Activated T-helper 1 cell treated with Interleukin-2 at 50 U/mL for 16 hours (primary cell): ENCODE results near the gene C10orf71.

Source experiments
- DNase-seq: peaks from one replicate; pipeline ENCODE4 v3.0.0-alpha.2; 2020; ENCODE audit warnings: low read depth

Gene C10orf71

DNA sequence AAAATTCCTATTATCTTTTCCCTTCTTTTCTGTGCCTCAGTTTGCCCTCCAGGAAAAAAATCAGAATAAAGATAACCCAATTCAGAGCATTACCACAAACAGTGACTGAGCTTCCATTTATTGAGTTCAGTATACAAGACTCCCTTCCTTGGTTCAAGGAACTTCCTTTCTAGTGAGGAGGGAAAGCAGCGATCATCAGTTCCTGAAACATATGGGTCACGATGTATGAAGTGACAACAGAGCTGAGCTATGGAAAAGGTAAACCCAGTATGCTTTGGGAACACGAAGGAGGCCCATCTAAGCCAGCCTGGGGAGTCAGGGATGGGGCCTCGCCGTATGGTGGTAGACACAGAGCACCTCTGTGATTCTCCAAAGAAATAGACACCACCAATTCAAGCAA, 15.8 kb downstream of the C10orf71 start:
- no peak for DNase-seq

GRCh38 chr10:49318028-49318427, 19.1 kb downstream of the C10orf71 start:
- DNase-seq = no peak

DNA sequence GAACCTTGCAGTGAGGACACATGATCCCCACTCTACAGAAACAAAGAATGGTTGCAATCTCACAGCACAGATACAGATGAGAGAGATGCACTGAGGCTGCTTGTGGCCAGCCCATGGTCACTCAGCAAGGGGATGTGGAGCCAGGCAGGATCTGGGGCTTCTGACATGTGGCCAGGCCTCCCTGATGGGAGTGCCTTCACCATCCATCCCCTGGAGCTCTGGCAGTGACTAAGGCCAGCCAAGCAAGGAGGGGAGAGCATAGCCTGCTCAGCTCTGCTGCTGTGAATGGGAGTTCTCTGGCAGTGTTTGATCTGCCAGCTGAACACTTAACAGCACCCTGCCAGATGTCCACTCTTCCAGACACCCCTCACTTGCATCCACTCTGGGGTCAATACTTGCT, 19.8 kb downstream of the C10orf71 start:
- no peak for DNase-seq

DNA sequence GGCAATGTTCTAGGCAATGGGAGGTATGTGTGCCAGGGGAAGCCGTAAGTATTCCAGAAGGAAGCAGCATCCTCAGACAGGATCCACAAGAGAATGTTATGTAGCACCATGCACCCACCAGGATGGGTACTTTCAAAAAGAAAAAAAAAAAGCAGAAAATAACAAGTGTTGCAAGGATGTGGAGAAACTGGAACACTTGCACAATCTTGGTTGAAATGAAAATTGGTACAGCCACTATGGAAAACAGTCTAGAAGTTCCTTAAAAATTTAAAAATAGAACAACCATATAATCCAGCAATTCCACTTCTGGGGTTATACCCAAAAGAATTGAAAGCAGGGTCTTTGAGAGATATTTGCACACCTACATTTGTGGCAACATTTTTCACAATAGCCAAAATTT, 20.2 kb downstream of the C10orf71 start:
- DNase-seq = no peak

DNA sequence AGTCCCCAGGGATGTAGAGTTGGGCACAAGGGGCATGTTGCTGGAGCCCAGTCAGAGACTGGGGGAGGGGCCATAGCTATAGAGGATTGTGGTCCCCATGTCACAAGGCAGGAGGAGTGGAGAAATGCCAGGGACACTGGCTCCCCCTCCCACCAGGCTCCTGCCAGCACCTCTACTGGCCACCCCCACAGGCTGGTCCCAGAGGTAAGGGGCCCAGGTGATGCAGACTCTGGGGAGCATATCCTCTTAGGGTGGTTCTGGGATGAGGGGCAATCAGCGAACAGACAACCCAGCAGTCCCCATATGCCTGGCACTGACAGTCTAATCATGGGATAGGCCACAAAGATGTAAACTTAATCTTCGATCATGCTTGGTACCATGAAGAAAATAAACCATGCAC, 21.2 kb downstream of the C10orf71 start:
- no peak for DNase-seq

DNA sequence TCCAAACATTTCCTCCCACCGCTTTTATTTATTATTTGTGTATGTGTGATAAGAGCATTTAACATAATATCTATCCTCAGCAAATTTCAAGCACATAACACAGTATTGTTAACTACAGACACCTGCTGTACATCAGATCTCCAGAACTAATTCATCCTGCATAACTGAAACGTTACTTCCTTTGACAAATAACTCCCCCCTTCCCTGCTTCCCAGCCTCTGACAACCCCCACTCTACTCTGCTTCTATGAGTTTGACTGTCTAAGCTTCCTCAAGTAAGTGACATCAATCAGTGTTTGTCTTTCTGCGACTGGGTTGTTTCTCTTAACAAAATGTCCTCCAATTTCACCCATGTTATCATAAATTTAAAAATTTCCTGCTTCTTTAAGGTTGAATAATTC, 22.1 kb downstream of the C10orf71 start:
- DNase-seq = no peak

DNA sequence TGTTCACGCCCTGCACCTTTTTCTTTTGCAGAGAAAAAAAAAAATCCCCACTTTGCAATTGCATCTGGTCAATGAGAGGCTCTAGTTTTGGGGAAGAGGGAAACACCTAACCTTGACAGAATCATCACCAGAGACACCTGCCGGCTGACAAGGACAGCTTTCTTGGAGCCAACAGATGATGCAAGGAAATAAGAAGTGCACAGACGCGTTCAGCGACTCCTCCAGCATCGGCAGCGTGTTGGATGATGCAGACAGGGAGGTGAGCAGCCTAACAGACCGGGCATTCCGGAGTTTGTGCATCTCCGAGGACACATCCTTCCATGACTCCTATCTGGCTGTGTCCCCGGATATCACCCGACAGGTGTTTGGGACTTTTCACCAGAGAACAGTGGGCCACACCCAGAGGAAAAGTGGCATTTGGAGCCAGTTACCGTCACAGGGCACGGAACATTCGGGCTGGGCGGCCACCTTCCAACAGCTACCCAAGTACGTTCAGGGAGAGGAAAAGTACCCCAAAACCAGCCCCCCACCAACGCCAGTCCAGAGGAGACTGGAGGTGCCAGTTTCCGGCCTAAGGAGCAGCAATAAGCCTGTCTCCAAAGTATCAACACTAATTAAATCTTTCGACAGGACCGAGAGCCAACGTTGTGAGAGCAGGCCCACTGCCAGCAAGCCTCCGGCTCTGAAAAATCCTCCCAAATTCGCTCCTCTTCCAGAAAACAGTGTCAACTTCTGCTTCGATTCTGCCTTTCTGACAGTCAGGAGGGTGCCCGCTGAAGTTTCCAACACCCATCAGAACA, 23.6 kb downstream of the C10orf71 start:
- no peak for DNase-seq

DNA sequence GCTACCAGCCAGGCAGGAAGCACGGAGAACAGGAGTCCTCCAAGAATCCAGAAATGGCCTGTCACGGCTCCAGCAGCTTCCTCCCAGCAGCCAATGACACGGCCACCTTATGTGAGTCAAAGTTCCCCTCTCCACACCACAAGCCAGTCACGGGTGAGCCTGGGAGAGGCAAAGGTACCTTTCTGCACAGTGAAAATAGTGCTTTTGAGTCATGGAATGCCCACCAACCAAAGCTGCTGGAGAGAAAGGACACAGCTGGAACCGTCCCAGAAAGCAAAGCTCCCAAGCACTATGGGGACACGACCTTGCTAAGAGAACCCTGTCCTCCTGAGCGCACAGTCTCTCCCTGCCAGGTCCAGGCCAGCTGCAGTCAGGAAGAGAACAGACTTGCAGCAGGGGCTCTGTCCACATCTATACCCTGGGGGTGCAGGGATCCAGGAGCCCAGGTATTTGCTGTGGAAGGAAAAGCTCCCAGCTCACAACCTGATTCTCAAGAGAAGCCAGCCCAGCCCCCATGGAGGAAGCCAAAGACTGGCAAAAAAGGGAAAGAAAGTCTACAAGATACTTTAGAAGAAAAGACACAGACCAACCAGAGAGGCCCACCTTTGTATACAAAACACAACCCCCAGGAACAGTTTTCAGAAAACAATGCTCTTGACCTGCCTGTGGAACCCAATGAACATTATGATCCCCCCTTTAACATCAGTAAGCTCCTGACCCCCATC, 24.4 kb downstream of the C10orf71 start:
- no peak for DNase-seq

GRCh38 chr10:49323896-49324270, 24.9 kb downstream of the C10orf71 start:
- no peak for DNase-seq

- DNase-seq = no peak
Measured at GRCh38 chr10:49324711-49325110, 25.7 kb downstream of the C10orf71 start.

DNA sequence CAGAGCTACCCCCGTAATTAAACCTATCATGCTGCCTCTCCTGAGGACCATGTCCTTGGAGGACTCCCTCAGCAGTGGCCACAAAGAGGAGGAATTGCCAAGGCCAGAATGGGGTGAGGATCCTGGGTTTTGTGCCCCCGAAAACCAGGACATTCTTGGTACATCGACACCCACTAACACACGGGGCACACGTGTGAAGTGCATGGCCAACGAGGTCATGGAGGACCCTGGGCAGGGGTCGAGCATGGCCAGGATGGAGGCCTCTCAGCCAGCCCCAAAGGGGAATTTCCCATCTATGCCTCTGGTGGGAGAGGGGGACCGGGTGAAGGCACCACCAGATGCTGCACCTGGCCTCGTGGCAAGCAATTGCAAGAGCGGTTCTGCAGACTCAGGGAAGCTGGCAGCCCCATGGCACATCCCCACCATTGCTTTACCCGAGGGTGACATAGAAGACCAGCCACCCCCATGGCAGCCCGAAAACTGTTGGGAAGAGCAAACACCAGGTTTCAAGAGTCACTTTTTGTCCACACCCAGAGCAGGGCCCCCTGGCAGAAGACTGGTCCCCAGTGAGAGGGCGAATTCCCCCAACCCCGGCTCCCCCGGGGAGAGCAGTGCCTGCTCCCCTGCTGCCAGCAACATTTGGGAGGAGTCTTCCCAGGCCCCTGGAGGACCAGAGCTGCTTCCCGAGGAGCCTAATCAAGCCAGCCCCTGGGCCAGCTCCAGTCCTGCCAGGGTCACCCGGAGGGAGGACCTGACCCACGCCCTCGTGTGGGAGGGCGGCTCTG, 26.4 kb downstream of the C10orf71 start:
- no peak for DNase-seq

DNA sequence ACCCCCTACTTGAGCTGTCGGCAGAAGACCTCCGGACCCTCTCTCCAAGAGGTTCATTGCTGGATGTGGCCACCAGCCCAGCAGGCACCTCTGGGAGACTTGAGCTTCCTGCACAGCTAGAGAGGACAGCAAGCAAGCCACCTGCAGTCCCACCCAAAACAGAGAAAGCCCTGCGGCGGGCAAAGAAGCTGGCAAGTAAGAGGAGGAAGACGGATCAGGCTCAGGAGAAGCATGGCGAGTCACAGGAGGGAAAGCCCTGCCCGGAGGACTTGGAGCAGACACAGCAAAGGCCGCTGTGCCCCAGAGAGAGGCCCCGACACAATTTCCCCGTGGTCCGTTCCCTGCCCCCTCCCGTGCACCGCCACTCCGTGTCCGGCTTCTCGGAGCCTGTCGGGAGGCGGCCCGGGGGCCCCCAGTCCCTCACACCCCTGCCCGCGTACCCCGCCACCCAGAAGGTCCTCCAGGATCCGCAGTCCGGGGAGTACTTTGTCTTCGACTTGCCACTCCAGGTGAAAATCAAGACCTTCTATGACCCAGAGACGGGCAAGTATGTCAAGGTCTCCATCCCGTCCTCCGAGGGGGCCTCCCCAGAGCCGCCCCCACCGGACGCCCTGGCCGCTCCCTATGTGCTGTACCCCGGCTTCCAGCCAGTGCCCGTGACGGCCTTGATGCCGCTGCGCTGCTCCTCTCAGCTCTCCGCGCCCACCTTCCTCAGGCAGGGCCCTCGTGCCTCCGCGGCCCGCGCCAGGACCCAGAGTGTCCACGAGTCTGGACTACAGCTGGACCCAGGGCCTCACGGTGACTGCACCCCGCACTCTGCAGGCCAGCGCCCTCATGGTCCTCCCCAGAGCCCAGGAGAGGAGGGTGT, 27.2 kb downstream of the C10orf71 start:
- DNase-seq = no peak

DNA sequence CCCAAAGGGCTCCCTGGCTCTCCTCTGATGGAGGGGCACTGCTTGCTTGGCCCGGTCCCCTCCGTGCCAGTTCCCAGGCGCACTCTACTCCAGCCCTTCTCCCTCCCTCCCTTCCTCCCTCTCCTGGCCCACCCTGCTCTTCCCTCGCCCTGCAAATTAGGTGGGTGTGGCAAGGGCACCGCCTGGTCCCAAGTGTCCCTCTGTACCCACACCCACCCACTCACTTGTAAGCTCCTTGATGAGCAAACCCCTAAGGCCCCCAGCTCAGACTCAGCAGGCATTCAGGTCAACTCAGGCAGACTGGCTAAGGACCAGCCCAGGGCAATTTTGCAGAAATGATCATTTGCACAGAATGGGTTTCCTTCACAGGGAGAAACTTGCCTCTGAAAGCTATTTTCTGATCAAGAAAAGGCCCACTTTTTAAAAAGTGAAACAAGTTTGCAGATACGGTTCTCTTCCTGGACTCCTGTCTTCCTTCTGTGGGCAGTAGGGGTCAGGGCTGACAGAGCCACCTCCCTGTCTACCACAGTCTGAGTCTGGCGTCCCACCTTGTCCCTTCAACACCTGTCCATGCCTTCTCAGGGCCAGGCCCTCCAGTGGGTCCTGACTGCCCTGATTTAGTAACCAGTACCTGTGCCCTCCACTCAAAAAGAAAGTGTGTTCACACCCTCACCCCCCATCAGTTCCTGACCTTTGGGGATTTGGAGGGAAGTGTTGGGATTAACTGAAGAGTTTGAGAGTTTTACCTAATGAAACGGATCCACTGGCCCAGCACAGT, 28.3 kb downstream of the C10orf71 start:
- DNase-seq = no peak

GRCh38 chr10:49328401-49329145, 29.6 kb downstream of the C10orf71 start:
- no peak for DNase-seq

DNA sequence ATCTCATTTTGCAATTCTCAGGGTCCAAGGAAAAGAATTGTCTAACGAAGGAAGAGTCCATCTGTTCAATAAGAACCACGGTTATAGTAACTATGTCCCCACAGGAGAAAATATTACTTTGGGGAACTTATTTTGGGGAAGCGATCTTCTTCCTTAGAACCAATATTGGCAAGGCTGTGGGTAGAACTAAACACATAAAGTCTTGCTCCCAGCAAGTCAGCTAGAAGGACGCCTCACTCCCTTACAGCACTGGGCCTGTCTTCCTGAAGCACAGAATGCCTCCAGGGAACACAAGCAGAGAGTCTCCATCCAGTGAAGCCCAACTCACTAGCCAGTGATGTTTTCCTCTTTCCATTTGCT, 30.2 kb downstream of the C10orf71 start:
- DNase-seq = no peak

DNA sequence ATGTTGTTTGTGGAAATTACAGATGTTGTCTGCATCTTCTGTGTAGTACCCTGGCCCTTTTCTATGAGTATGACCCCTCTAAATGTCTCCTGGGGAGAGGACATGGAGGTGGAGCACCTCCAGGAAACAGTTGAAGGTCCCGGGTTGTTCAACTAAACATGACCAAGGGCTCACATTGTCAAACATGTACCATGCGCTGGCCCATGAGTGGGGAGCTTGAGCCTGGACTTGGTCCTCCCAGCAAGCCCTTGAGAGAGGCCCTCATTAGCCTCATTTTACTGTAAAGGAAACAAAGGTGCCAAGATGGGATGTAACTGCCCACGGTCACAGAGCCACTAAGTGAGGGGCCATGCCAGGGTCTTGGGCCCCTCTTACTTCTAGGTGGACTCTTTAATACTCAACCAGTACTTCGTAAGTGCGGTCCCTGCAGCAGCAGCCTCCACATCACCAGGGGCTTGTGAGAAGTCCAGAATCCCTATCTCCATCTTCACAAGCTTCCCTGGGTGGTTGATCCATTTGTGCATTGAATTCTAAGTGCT, 31.2 kb downstream of the C10orf71 start:
- no peak for DNase-seq

GRCh38 chr10:49331431-49331830, 32.5 kb downstream of the C10orf71 start:
- DNase-seq = no peak

GRCh38 chr10:49332333-49332732, 33.4 kb downstream of the C10orf71 start:
- no peak for DNase-seq

GRCh38 chr10:49332768-49333167, 33.8 kb downstream of the C10orf71 start:
- no peak for DNase-seq

DNA sequence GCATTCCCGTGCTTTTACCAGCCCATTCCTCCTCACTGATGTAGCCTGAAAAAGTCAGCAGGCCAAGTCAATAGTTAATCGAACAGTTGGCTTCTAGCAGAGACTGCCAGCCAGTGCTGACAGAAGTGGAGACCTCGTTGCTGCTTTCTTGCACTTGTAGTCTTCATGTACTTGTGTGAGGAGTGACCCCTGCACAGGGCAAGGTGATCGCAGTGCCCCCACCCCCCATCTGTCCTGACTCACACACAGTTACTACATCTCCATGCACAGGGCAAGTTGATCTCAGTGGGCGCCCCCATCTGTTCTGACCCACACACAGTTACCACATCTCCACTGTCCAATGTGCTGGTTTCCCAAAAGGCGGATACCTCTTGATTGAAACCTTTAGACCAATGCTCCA, 34.2 kb downstream of the C10orf71 start:
- no peak for DNase-seq
